Bronchial epithelial cell (primary cell): Measurements from ENCODE around the gene PDHX. TPM values are rescaled to one million over a fixed set of nuclear protein-coding genes. Genes with fewer than 3 reads are reported as not detected.

ENCODE experiments used
- DNase-seq: peaks from one replicate; pipeline ENCODE4 v3.0.0-alpha.2; 2010; ENCODE audit warnings: low read depth
- FAIRE-seq: peaks from 2 replicates; lab custom pipeline; 2011; peaks lifted over from hg19 to GRCh38; lab: Jason Lieb, UNC
- H3K27me3 ChIP-seq: 2 replicates; pipeline ENCODE4 v1.5.1; 2011; ENCODE audit warnings: low read length; ENCODE audit not compliant: control insufficient read depth, insufficient read depth
- H3K36me3 ChIP-seq: 2 replicates; pipeline ENCODE4 v1.5.1; 2011; ENCODE audit warnings: low read length; ENCODE audit not compliant: control insufficient read depth, insufficient read depth
- H3K4me3 ChIP-seq: 2 replicates; pipeline ENCODE4 v1.5.1; 2011; ENCODE audit warnings: mild to moderate bottlenecking, low read depth, low read length, control low read depth
- total RNA-seq: library from RNA; depleted of rRNA; stranded (reverse); fragments of >200 nt; gene quantifications from 2 replicates; pipeline ENCODE4 v1.2.1, GENCODE V29; 2014
- TF ChIP-seq, protein P1 (sequence below): IDR thresholded peaks from 2 replicates; pipeline ENCODE4 v1.5.1; 2011; ENCODE audit warnings: mild to moderate bottlenecking, moderate library complexity, low read length, control low read depth, inconsistent platforms; ENCODE audit not compliant: insufficient read depth, severe bottlenecking

The PDHX gene
- total RNA-seq, 1 donor from 2014 or later, result 26.6 TPM

DNA sequence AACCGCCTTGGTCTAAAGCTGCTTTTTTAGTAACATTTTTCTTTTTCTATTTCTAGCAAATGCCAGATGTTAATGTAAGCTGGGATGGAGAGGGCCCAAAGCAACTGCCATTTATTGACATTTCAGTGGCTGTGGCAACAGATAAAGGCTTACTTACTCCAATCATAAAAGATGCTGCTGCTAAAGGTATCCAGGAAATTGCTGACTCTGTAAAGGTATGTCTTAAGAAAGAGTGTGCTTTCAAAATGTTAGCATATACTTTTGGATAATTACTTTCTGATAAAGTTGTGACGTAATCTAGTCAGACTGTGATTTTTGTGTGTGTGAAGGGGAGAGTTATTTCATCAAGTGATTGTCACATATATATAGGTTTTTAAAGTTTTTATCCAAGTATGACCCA, 68.1 kb downstream of the PDHX start:
- H3K27me3 ChIP-seq, result no peaks in the 10 kb centered on the region
- H3K36me3 ChIP-seq, result peaks cover 7% of the 10 kb centered on the region
- no peak for FAIRE-seq
- DNase-seq, result no peak
- H3K4me3 ChIP-seq, result no peak overlapping the region
- TF ChIP-seq, protein P1, sequence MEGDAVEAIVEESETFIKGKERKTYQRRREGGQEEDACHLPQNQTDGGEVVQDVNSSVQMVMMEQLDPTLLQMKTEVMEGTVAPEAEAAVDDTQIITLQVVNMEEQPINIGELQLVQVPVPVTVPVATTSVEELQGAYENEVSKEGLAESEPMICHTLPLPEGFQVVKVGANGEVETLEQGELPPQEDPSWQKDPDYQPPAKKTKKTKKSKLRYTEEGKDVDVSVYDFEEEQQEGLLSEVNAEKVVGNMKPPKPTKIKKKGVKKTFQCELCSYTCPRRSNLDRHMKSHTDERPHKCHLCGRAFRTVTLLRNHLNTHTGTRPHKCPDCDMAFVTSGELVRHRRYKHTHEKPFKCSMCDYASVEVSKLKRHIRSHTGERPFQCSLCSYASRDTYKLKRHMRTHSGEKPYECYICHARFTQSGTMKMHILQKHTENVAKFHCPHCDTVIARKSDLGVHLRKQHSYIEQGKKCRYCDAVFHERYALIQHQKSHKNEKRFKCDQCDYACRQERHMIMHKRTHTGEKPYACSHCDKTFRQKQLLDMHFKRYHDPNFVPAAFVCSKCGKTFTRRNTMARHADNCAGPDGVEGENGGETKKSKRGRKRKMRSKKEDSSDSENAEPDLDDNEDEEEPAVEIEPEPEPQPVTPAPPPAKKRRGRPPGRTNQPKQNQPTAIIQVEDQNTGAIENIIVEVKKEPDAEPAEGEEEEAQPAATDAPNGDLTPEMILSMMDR, result no peak

DNA sequence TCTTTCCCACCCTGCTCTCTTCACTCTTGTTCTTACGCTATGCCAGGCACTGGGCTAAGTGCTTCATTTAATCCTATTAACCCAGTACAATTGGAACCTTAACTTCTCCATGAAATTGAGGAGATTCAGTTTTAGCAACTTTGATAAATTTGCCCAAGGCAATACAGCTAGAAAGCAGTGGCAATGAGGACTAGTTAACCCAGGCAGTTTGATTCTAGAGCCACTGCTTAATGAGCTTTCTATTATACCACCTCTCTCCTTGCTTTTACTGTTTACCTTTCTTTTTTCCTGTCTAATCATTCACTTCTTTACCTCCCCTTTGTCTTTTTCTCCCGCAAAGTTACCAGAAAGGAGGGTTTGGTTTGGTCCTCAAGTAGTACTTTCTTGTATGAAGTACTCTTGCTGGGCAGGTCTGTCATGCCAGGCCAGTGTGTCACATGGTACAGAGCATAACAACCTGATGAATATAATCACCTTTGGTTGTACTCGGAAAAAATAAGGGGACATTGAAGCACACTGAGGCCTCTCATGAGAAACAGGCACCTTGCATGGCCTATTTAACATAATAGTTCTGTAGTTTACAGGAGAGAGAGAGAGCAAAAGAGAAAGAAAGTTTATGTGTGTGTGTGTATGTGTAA, 70.6 kb downstream of the PDHX start:
- TF ChIP-seq, protein P1, result no peak
- FAIRE-seq (no peak), DNase-seq (no peak)
- Histone ChIP-seq H3K27me3 (no peaks in the 10 kb centered on the region), H3K4me3 (no peak overlapping the region), H3K36me3 (peaks cover 5% of the 10 kb centered on the region)

DNA sequence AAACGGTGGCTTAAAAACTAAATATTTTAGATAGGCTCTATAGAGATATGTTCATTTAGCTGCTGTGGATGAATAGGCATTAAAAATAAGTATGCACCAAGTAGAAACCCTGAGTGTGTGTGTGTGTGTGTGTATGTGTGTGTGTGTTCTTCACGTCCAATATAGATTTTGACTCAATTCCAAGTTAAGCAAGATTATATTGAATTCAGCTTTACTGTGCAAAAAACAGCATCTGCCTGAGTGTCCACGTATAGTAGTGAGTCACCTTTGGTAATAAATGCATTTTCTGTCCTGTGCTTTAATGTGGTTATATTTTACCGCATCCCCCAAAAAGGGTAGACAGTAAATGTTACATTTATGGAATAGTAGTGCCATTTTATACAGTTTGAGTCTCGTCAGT, 71.2 kb downstream of the PDHX start:
- no peaks in the 10 kb centered on the region for H3K27me3 ChIP-seq
- no peak for FAIRE-seq
- DNase-seq, result no peak
- TF ChIP-seq, protein P1, result no peak
- no peak overlapping the region for H3K4me3 ChIP-seq
- peaks cover 5% of the 10 kb centered on the region for H3K36me3 ChIP-seq

DNA sequence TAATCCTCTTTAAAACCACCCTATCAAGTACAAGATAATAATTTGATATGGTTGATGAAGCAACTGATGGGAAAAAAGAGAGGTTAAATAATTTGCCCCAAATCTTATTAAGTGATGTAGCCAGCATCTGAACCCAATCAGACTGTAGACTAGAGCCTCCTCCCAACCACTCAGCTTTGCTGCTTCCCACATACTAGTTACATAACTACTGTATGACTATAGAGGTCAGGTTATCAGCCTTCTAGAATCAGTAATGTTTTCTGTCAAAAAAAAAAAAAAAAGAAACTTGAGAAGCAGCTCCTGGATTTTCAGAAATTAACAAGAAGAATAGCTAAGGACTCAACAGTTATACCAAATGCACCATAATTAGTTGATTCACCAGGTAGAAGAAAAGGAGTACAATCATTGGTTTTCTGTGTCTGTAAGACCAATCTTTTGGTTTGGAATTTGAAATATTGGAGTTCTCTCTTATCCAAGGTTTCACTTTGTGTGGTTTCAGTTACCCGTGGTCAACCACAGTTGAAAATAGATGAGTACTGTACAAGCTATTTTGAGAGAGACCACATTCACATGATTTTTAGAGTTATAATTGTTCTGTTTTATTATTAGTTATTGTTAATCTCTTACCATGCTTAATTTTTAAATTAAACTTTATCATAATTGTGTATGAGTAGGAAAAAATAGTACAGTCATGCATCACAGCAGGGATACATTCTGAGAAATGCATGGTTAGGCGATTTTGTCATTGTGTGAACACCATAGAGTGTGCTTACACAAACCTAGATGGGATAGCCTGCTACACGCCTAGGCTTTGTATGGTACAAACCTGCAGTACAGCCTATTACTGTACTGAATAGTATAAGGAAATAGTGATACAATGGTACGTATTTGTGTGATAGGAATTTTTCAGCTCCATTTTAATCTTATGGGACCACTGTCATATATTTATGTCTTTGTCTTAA, 72.2 kb downstream of the PDHX start:
- Histone ChIP-seq H3K36me3 (peaks cover 5% of the 10 kb centered on the region), H3K4me3 (no peak overlapping the region), H3K27me3 (no peaks in the 10 kb centered on the region)
- DNase-seq (no peak), FAIRE-seq (no peak)
- TF ChIP-seq, protein P1, result no peak

DNA sequence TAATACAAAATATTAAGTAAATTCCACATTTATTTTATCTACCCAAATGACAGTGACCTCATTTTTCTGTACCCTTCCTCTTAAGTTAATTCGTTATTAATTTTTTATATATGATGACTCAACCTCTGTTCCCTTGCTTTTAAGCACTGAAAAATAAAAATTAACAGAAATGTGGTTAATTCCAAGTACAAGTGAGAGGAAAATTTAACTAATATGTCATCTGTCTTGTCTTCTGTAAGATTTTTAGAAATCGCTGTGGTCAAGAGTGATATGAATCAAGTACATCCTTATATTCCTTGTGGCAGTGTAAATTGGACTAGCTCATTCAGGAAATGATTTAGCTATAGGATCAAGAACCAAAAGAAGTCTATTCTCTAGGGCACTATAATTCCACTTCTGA, 74.5 kb downstream of the PDHX start:
- TF ChIP-seq, protein P1, result no peak
- no peak overlapping the region for H3K4me3 ChIP-seq
- peaks cover 4% of the 10 kb centered on the region for H3K36me3 ChIP-seq
- FAIRE-seq (no peak), DNase-seq (no peak)
- no peaks in the 10 kb centered on the region for H3K27me3 ChIP-seq
